Body of pancreas (tissue), 4 donors: ENCODE data around the gene PPL.

ENCODE experiments used
- POLR2A ChIP-seq, 3 donors: fragments of 450-650 bp; IDR thresholded peaks; one replicate each; pipeline ENCODE4 v1.6.1; 2016; ENCODE audit warnings: antibody characterized with exemption in 3 of 3, mild to moderate bottlenecking in 2 of 3
- TF ChIP-seq, protein P1 (sequence below), 7 experiments: fragments of 450-650 bp in 4 of 7; fragments of 200-600 bp in 3 of 7; sonication (generic) in 3 of 7; IDR thresholded peaks; one replicate each; pipeline ENCODE4 v1.5.1; 2016 to 2019; ENCODE audit warnings: antibody characterized with exemption in 7 of 7

- TF ChIP-seq, protein P1, sequence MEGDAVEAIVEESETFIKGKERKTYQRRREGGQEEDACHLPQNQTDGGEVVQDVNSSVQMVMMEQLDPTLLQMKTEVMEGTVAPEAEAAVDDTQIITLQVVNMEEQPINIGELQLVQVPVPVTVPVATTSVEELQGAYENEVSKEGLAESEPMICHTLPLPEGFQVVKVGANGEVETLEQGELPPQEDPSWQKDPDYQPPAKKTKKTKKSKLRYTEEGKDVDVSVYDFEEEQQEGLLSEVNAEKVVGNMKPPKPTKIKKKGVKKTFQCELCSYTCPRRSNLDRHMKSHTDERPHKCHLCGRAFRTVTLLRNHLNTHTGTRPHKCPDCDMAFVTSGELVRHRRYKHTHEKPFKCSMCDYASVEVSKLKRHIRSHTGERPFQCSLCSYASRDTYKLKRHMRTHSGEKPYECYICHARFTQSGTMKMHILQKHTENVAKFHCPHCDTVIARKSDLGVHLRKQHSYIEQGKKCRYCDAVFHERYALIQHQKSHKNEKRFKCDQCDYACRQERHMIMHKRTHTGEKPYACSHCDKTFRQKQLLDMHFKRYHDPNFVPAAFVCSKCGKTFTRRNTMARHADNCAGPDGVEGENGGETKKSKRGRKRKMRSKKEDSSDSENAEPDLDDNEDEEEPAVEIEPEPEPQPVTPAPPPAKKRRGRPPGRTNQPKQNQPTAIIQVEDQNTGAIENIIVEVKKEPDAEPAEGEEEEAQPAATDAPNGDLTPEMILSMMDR (IDR thresholded peaks at IDR 0.05), result no peak
- no peak for TF ChIP-seq POLR2A (IDR thresholded peaks at IDR 0.05)
Observed at GRCh38 chr16:4925791-4926190, 11.2 kb downstream of the PPL start.
